NCI-H2081 treated with DMSO at 0.1 percent for 48 hours (cell line): ENCODE results near the gene WNK2.

ENCODE experiments used
- DNase-seq: peaks from one replicate; lab custom pipeline; 2025; lab: John Stamatoyannopoulos, UW

WNK2 gene

DNA sequence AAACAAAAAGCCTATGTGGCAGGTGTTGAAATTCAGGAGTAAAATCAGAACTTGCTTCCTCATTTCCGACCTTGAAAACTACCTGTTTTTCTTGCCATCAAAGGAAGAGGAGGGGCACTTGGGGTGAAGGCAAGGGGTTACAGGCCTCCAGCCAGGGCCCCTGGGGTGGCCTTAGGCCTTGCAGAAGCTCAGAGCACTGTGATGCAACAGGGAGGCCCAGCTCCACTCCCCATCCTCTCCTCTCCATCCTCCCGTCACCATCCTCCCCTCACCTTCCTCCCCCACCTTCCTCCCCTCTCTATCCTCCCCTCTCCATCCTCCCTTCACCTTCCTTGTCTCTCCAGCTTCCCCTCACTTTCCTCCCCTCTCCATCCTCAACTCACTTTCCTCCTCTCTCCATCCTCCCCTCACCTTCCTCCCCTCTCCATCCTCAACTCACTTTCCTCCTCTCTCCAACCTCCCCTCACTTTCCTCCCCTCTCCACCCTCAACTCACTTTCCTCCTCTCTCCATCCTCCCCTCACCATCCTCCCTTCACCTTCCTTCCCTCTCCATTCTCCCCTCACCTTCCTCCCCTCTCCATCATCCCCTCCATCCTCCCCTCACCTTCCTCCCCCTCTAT, 111.6 kb downstream of the WNK2 start:
- no peak for DNase-seq

DNA sequence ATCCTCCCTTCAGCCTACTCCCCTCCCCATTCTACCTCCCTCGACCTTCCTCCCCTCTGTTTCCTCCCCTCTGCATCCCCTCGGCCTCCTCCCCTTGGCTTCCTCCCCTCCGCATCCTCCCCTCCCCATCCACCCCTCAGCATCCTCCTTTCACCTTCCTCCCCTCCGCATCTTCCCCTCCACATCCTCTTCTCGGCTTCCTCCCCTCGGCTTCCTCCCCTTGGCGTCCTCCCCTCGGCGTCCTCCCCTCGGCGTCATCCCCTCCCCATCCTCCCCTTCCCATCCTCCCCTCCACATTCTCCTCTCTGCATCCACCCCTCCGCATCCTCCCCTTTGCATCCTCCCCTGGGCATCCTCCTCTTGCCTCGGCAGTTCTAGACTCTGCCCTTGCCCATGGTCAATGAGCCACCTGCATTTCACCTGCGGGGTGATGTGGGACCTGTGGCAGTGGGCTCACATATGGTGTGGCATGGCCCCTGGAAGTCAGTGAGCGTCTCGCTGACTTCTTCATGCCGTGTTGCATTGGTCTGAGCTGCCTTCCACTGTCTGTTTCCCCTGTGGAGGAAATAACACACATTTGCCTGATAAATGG, 113.0 kb downstream of the WNK2 start:
- DNase-seq = no peak

DNA sequence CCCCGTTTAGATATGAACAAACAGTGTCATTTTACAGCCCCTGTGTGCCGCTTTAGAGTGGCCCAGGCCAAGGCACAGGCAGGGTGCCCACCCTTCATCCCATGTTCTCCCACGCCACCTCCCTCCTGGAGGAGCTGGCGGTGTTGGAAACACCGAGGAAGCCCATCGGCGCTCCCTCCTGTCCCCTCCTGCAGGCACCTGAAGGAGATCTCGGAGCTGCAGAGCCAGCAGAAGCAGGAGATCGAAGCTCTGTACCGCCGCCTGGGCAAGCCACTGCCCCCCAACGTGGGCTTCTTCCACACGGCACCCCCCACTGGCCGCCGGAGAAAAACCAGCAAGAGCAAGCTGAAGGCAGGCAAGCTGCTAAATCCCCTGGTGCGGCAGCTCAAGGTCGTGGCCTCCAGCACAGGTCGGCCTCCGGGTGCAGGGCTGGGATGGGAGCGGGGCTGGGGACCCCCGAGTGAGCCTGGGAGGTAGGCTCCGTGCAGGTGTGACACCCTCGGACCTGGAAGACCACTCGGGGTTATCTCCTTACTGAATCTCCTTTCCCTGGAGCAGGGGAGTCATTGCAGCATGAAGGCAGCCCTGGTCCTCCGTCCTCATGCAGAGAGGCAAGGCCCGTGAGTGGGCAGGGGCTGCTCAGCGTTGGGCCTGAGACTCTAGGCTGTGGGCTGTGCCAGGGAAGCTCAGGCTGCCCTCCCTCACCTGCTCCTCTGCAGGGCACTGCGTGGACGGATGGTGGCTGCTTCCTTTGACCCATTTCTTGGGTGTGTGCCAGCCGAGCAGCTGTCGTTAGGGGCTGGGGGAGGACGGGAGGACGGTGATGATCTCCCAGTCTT, 113.9 kb downstream of the WNK2 start:
- DNase-seq = no peak

DNA sequence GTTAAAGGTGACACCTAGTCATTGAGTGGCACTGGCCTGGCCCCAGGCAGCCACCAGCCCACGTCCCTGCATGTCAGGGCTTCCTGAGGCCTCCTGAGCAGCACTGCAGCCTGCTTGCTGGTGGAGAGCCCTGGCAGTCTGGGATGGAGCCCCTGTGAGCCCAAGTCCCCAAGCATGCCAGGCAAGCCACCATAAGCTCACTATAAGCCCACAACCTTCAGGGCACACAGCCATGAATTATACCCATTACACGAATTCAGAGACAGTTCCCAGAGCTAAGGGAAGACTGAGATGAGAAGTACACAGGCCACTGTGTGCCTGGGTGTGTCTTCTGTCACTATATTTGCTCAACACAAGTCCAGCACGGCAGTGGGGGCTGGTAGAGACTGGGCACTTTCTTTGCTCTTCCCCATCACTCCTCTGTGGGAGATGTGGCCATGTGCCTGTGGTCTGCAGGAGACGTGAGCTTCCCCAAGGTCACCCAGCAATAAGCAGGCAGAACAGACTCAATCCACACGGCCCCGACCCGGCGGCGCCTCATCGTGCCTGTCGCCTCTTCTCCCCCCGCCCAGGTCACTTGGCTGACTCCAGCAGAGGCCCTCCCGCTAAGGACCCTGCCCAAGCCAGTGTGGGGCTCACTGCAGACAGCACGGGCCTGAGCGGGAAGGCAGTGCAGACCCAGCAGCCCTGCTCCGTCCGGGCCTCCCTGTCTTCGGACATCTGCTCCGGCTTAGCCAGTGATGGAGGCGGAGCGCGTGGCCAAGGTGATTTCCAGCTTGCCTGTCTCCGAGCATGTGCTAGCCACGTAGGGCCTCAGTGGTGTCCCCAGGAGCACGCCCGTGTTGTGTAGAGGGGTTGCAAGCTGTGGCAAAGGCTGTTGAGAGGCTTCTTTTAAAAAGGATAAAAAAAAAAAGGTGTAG, 114.8 kb downstream of the WNK2 start:
- no peak for DNase-seq

DNA sequence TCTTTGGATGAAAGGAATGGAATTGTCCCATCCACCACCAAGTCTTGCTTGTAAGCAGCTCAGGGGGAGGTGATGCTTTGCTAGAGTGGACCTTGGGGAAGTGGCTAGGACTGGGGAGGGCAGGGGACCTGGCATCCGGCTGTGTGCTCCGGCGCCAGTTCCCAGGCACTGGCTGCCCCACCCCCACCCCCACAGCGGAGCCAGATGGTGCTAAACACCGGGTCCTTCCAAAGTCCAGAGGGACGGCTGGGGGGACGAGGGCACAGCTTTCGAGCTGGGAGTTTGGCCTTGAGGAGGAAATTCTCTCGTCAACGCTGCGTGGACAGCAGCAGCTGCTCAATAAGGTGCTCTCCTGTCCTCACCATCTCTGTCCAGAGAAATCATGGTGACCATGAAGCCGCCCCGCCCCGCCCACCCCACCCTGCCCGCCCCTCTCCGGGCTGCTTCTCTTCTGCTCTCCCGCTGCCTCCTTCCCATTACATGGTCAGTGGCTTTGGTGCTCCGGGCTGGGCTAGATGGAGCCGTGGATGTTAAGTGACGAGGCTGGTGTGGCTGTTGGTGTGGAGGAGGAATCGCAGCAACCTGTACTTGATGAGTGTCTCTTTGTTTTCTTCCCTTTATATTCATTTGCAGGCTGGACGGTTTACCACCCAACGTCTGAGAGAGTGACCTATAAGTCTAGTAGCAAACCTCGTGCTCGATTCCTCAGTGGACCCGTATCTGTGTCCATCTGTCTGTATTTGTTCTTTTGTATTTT, 115.7 kb downstream of the WNK2 start:
- DNase-seq = no peak

DNA sequence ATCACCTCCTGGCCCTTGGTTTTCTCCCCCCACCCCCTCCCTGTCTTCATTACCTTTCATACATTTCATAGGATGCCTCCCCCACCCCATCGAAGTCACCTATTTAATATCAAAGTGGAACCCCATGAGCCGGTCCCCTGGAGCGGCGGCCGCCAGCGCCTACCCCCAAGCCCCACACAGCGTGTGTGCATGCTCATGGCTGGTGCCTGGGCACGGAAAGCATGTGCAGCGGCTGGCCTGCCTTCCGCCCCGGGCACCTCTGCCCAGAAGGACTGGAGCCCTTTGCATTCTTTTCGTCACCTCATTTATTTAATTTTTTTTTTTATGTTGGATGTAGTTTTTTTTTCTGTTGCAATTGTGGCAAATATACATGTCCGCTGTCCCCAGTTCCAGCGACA, 116.2 kb downstream of the WNK2 start:
- DNase-seq = no peak

DNA sequence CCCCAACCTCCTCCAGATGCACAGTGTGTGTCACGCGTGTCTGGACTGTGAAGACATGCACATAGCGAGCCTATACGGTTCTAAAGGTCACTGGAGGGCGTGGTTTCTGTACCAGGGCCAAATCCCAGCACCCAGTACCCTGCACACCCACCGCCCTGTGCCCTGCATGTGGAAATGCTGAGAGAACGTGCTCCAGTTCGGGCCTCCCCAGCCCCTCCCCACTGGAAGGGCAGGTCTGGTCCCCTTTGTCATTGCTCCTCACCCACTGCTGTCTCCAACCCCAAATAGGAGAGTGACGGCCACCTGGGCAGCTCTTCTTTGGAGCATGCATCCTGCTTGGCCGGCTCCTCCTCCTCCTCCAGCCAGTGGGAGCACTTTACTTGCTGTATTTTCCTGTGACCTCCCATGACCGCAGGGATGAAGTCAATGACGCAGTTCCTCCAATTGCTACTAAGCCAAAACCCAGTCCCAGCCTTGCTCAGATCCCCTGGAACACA, 116.7 kb downstream of the WNK2 start:
- no peak for DNase-seq

DNA sequence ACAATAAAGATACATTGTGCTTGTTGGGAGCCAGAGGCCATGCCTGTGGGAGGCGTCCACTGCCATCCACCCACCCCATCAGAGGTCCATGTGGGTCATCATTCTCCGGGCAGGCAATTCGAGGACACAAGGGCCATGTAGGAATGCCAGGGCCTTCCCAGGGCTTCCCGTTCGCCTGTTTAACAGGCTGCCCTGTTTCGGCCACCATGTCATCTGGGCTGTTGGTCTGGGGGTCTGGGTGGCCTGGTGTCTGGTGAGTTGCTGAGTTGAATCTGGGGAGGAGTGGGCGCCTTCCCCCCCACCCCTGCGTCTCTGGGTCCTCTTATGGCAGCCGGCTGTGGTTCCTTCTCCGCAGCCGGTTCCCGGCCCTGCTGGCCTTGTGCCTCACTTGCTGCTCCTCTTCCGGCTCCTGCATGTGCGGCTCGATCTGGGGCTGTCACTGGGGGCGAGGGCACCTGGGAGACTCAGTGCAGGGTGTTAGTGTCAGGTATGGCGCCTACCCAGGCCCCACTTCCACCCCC, 117.4 kb downstream of the WNK2 start:
- no peak for DNase-seq

DNA sequence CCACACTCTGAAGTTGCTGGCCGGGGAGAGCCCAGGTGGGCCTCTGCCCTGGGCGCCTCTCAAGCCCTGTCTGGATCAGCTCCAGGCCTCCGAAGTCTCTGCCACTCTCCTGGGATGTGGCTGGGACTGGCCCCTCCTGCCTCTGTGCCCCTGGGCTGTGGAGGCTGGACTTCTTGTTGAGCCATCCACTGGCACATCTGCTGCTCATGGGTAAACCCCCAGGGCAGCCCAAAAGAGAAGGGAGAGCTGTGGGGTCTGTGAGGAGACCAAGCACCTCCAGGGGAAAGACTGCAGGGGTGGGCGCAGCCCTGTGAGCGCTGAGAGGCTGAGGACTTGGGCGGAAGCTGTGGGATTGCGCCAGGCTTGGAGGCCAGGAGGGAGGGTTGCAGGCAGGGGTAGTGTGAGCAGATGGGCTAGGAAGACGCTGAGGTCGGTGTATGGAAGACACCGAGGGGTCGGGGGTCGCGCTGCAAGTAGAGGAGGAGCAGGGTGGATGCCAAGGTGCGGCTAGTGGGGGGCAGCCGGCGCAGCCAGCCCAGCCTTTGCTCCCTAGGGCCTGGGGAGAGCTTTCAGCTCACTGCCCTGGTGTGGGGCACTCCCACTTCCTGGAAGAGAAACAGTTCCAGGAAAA, 118.1 kb downstream of the WNK2 start:
- no peak for DNase-seq

DNA sequence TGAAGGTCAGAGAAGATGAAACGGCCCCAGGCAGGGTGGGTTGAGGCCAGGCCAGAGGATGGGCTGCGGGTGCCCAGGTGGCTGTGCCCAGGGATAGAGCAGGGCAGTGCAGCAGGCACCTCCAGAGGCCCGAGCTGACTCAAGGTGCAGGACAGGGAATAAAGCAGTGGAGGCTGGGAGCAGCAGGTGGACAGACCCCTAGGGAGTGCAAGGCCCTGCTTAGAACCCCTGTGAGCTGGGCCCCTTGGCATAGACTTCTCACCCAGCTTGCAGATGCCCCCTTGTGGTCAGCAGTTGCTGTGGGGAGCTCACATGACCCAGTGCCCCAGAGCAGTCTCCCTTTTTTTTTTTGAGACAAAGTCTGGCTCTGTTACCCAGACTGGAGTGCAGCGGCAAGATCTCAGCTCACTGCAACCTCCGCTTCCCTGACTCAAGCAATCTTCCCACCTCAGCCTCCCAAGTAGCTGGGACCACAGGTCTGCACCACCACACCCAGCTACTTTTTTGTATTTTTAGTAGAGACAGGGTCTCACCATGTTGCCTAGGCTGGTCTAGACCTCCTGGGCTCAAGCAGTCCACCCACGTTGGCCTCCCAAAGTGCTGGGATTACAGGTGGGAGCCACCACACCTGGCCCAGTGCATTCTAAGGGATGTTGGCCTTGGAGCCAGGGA, 118.8 kb downstream of the WNK2 start:
- DNase-seq = no peak

DNA sequence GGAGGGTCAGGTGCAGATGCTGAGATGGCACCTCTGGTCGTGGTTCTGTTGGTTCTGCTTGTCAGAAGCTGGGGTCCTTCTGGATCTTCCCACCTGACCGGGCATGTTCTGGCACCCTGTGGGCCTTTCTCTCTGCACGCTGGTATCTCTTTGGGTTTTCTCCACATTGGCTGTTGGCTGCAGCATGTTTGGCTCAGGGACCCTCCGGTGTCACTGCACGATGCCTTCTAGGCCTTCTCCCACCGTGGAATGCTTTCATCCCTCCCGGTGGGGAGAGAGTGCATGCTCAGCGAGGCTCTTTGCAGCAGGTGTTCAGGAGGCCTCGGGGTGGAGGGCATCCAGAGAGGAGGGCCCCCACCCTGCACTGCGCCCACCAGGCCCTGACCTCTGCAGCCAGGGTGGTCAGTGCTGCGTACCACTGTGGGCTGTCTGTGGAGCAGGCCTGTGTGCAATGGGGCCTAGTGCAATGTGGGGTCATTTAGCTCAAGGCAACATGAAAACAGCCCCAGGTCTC, 119.4 kb downstream of the WNK2 start:
- no peak for DNase-seq

DNA sequence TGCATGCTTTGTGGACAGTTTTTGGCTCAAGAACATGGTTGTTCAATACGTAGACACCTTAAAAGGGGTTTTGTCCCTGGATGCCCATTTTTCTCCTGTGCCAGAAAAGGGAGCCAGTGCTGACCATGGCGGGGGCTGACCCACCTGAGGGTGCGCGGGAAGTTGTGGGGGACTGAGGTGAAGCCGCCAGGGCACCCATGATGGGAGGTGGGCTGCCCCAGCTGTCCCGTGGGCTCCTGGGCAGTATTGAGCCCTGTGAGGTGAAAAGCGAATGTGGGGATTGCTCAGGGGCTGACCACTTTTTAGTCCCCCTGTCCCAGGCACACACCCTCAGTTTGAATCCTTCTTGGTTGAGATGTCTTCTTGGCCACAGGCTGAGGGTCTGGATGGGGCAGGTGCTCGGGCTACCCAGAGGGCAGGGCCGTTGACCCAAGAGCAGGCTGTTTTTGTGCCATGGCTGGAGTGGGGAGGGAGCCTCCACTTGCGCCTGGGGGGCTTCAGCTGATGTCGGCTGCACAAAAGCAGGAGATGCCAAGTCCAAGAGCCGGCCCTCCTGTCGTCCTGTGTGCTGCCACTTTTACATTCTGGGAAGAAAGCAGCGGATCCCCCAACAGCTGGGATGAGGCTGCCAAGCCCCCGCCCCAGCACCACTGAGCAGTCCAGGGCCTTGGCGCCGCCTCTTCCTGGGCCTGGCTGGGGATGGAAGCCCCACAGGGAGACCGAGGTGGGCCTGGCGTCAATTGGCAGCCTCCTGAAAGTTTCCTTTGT, 120.1 kb downstream of the WNK2 start:
- DNase-seq = no peak

DNA sequence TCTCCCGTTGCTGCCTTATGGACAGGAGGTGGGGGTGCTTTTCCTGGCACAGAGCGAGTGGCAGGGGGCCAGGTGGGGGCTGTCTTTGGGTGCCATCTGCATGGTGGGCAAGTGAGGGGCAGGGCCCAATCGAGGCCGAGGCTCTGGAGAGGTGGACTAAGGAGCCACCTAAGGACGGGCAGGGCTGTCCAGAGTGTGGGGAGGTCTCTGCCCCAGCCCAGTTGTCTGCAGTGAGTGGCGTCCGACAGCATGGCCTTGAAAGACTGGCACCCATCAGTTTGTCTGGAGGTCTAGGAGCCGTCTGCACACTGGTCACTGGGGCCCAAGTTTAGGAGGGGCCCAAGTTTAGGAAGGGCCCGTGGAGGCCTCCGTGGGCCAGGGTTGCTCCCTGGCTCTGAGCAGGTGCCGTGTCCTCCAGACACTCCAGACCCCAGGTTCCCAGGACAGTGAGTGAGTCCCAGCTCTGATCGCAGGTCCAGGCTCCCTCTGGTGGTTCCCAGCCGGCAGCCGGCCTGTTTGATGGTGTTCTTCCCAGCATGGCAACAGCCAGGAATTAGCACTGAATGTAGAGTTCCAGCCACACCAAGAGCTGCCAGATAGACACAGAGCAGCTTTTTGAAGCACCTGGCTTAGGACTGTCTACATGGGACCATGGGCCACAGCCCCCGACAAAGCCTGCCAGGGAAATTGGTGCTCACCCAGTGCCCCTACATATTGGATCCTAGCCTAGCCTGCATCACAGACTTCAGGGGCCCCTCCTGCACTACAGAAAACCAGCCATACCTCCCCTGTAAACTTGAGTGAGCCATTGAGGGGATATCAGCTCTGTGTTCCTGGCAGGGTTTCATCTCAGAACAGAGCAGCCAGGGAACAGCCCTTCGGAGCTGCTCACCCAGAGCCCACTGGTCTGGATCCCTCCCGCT, 120.9 kb downstream of the WNK2 start:
- no peak for DNase-seq

DNA sequence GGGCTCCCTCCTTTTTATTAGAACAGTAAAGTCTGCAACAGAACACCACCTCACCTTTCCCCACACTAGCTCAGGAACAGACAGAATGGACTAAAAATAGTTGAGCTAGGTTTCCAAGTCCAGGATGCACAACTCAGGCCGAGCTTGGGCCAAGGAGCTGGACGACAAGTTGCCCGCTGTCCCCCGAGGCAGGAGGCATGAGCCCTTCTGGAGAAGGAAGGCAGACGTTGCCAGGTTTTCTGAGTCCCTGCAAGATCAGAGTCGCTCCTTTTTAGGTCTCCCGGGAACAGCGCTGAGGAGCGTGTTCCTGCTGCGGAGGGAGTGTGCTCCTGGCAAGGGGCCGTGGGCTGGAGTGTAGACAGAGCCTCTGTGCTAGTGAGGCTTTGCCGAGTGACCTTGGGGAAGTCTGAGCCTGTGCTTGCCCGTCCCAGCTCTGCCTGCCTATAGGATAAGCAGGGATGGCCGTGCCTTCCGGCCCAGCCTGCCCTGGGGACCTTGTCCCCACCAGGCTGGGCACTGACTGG, 121.6 kb downstream of the WNK2 start:
- DNase-seq = no peak

DNA sequence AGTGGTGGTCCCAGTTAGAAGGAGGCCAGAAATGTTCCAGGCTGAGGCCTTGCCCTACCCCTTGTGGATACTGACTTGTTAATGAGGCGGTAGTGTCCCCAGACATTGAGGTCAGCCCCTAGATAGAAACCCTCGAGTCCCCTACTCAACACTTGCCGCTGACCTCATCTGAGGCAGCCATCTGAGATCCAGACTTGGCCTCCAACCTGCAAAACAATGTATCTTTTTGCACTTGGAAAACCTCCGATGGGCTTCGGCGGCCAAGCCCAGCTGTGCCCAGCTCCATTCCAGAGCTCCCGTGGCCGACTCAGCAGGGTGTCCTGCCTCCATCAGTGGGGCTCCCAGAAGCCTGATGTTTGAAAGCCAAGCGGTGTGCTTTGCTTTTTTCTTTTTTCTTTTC, 122.1 kb downstream of the WNK2 start:
- no peak for DNase-seq

DNA sequence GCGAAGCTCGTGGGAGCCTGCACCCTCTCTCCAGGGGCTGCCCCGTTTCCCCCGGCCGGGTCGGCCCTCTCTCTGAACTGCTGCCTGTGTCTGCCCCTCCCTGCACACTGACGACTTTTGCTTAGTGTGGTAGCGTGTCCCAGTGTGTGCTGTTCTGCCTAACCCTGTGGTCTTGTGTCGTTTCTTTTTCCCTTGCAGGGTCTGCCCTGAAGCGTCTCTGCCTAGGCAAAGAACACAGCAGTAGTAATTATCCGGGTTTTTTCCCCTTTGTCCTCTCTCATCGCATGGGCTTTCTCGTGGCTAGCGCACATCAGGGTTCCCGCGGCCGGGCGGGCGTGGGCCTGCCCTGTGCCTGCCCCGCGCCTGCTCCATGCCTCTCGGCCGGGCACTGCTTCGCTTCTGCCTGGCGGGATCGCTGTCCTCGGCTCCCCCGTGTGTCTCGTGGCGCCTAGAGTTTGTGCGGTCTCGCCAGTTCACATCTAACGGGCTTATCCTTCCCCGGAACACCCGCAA, 122.7 kb downstream of the WNK2 start:
- DNase-seq = no peak

DNA sequence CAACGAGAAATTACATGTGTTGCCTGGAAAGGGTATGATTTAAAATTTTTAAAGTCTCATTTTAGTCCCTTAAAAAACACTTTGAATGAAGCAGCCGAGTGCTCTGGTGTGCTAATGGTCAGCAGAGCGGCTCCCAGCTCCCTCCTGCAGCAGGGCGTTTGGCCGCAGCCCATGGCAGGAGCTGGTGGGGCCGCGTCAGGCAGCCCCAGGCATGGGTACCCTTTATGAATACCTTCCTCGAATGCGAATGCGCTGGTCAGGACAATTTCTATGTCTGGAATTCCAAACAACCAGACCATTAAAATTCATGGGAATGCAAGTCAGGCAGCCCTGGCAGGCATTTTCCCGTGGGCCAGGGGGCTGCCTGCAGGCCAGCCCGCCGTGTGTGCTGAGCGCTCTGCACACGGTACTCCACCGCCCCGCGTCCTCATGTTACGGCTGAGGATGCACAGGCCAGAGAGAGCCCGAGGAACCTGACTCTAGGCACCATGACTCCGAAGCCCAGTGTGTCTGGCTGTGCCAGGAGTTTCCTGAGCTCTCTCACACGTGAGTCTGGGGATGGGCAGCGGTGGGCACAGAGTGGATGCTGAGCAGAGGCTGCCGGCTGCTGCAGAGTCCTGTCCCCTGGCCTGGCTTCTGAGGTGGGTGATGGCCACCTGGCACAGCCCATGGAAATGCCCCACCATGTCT, 123.7 kb downstream of the WNK2 start:
- DNase-seq = no peak
